Measurements from ENCODE around the gene PVR.
"Not testable (repeated sequence)": the region's sequence is repeated elsewhere in the genome, so short reads cannot be mapped to it uniquely, and the experiment has no call there.

PVR gene

DNA sequence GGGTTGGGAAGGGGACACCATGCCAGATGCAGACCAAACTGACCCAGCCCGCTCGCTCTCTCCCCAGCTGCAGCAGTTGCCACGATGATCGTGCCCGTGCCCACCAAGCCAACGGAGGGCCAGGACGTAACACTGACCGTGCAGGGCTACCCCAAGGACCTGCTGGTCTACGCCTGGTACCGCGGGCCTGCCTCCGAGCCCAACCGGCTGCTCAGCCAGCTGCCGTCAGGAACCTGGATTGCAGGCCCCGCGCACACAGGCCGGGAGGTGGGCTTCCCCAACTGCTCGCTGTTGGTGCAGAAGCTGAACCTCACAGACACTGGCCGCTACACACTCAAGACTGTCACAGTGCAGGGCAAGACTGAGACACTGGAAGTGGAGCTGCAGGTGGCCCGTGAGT is 64.1 kb downstream of the PVR start:
- H3K27ac ChIP-seq = no peak overlapping the region
- no peaks in the 10 kb centered on the region for H3K27me3 ChIP-seq
- H3K4me1 ChIP-seq = peaks cover 12% of the 10 kb centered on the region
- H3K4me3 ChIP-seq = no peak overlapping the region
- H3K36me3 ChIP-seq = no peaks in the 10 kb centered on the region
- no peak overlapping the region for H3K9ac ChIP-seq
- H3K9me3 ChIP-seq = no peaks in the 10 kb centered on the region
- no peaks in the 10 kb centered on the region for H4K20me1 ChIP-seq
- no peak for TF ChIP-seq Cebpa-rat (IDR thresholded peaks at IDR 0.05)
- H3K4me2 ChIP-seq = no peak overlapping the region

DNA sequence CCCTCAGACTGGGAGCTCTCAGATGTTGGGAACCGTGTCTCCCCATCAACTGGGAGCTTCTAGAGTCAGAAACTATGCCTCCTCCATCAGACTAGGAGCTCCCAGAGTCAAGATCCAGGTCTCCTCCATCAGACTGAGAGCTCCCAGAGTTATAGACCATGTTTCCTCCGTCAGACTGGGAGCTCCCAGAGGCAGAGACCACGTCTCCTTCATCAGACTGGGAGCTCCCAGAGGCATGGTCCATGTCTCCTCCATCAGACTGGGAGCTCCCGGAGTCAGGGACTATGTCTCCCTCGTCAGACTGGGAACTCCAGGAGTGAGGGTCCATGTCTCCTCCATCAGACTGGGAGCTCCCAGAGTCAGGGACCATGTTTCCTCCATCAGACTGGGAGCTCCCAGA is 65.2 kb downstream of the PVR start:
- no peaks in the 10 kb centered on the region for H4K20me1 ChIP-seq
- no peak overlapping the region for H3K27ac ChIP-seq
- H3K27me3 ChIP-seq = no peaks in the 10 kb centered on the region
- H3K9ac ChIP-seq = no peak overlapping the region
- H3K9me3 ChIP-seq = no peaks in the 10 kb centered on the region
- H3K4me2 ChIP-seq = no peak overlapping the region
- H3K4me1 ChIP-seq = peaks cover 12% of the 10 kb centered on the region
- no peak for TF ChIP-seq Cebpa-rat (IDR thresholded peaks at IDR 0.05)
- no peaks in the 10 kb centered on the region for H3K36me3 ChIP-seq
- no peak overlapping the region for H3K4me3 ChIP-seq

DNA sequence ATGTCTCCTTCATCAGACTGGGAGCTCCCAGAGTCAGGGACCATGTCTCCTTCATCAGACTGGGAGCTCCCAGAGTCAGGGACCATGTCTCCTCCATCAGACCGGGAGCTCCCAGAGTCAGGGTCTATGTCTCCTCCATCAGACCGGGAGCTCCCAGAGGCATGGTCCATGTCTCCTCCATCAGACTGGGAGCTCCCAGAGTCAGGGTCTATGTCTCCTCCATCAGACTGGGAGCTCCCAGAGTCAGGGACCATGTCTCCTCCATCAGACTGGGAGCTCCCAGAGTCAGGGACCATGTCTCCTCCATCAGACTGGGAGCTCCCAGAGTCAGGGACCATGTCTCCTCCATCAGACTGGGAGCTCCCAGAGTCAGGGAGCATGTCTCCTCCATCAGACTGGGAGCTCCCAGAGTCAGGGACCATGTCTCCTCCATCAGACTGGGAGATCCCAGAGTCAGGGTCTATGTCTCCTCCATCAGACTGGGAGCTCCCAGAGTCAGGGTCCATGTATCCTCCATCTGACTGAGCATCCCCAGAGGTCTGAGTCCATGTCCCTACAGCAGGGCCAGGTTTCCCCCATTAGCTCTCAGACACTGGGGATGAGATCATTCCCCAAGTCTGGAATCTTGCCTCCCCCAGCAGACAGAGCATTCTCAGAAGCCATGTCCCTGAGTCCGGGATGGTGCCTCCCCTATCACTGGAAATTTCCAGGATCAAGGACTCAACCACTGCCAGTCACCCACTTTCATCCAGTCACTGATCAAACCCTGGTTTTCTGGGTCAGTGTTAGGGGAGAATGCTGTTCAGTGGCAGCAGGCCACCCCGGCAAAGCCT is 65.9 kb downstream of the PVR start:
- Histone ChIP-seq H3K4me1 (peaks cover 12% of the 10 kb centered on the region), H3K4me2 (peak overlapping the region; percentile 58)
- H3K27me3 ChIP-seq, H3K36me3 ChIP-seq, H3K9ac ChIP-seq, H3K4me3 ChIP-seq, H4K20me1 ChIP-seq, H3K9me3 ChIP-seq, H3K27ac ChIP-seq: not testable (repeated sequence)

DNA sequence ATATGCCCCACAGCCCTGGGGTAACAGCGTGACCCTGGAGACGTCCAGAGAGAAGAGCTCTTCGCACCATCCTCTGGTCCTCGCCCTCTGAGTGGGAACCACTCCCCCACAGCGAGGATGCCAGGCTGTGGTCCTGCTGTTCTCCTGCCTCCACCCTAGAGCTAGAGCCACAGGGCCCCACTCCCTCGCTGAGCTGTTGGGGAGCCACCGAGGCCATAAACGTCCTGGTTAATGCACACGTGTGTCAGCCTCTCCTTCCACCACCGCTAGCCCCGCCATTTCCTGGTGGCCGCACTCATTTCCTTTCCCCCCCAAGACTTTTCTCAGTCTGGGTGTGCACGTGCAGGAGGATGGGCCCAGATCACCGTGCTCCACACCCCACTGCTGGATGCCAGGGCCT is 66.8 kb downstream of the PVR start:
- peak overlapping the region; percentile 61 for H3K27ac ChIP-seq
- no peaks in the 10 kb centered on the region for H4K20me1 ChIP-seq
- H3K9ac ChIP-seq = no peak overlapping the region
- no peaks in the 10 kb centered on the region for H3K36me3 ChIP-seq
- peak overlapping the region; percentile 58 for H3K4me2 ChIP-seq
- peaks cover 13% of the 10 kb centered on the region for H3K9me3 ChIP-seq
- H3K4me3 ChIP-seq = no peak overlapping the region
- TF ChIP-seq Cebpa-rat (IDR thresholded peaks at IDR 0.05) = no peak
- no peaks in the 10 kb centered on the region for H3K27me3 ChIP-seq
- peaks cover 12% of the 10 kb centered on the region for H3K4me1 ChIP-seq

DNA sequence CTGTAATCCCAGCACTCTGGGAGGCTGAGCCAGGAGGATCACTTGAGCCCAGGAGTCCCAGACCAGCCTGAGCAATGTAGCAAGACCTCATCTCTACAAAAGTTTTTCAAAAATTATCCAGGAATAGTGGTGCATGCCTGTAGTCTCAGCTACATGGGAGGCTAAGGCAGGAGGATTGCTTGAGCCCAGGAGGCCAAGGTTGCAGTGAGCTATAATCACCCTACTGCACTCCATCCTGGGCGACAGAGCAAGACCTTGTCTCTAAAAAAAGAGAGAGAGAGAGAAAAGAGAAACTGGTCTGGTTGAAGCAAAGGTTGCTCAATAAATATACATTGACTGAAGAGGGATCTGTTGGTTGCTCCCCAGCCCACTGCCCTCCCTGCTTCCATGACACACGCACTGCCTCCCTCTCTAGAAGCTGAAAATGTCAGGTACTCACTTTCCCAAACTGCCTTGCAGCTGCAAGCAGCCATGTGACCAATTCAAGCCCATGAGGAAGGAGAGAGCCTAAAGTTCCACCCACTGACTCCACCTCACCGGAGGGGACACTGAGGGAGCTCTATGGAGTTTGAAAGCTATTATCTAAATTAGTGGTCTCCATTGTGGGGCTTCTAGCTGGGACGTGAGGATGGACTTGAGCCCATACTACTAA is 69.3 kb downstream of the PVR start:
- no peaks in the 10 kb centered on the region for H3K36me3 ChIP-seq
- H3K9ac ChIP-seq = no peak overlapping the region
- no peak overlapping the region for H3K4me3 ChIP-seq
- H4K20me1 ChIP-seq = no peaks in the 10 kb centered on the region
- H3K4me1 ChIP-seq = peaks cover 12% of the 10 kb centered on the region
- no peaks in the 10 kb centered on the region for H3K27me3 ChIP-seq
- H3K27ac ChIP-seq = no peak overlapping the region
- peaks cover 18% of the 10 kb centered on the region for H3K9me3 ChIP-seq
- 0 out of 2 replicates have a peak, but pooled peaks have one; percentile 20 for TF ChIP-seq Cebpa-rat (IDR thresholded peaks at IDR 0.05)
- H3K4me2 ChIP-seq = no peak overlapping the region
